Thoracic aorta (tissue), 2 donors: ENCODE measurements around the gene CHST13. TPM values are rescaled to one million over a fixed set of nuclear protein-coding genes. Genes with fewer than 3 reads are reported as not detected.

Experiments
- ATAC-seq: fragments of 150-250 bp; one replicate; pipeline ENCODE4 v1.8.0; 2017; ENCODE audit warnings: low read depth; ENCODE audit not compliant: insufficient number of reproducible peaks, low FRiP score
- DNase-seq: peaks from one replicate; pipeline ENCODE4 v3.0.0-alpha.2; 2020; ENCODE audit warnings: low spot score
- H3K27ac ChIP-seq, 2 donors: fragments of 200-600 bp; sonication (generic); 1 replicate in 1 of 2; 2 replicates in 1 of 2; pipeline ENCODE4 v1.5.1; 2016; ENCODE audit warnings: mild to moderate bottlenecking in 2 of 2, moderate library complexity in 2 of 2
- H3K27me3 ChIP-seq: fragments of 200-600 bp; sonication (generic); replicated peaks from 2 replicates; pipeline ENCODE4 v1.6.0; 2016; ENCODE audit warnings: mild to moderate bottlenecking; ENCODE audit not compliant: insufficient read depth
- H3K36me3 ChIP-seq: fragments of 200-600 bp; sonication (generic); one replicate; pipeline ENCODE4 v1.5.1; 2016
- H3K4me1 ChIP-seq, 2 donors: fragments of 200-600 bp; sonication (generic); 1 replicate in 1 of 2; 2 replicates in 1 of 2; pipeline versions ENCODE4 v1.5.1 to v1.6.0; 2016; ENCODE audit warnings: low read depth in 2 of 2, mild to moderate bottlenecking in 1 of 2; ENCODE audit not compliant: control insufficient read depth in 1 of 2
- H3K4me3 ChIP-seq: fragments of 200-600 bp; sonication (generic); 2 replicates; pipeline ENCODE4 v1.5.1; 2016; ENCODE audit warnings: mild to moderate bottlenecking
- H3K9me3 ChIP-seq: fragments of 200-600 bp; sonication (generic); 2 replicates; pipeline ENCODE4 v1.5.1; 2016
- CTCF ChIP-seq: fragments of 200-600 bp; sonication (generic); IDR thresholded peaks from one replicate; pipeline ENCODE4 v1.5.1; 2019; ENCODE audit warnings: antibody characterized with exemption
- total RNA-seq, 2 donors: library from RNA; depleted of rRNA; stranded (reverse); fragments of >200 nt; gene quantifications; one replicate each; pipeline versions ENCODE4 v1.1.0 to v1.2.3, GENCODE V29; 2016

The CHST13 gene
- total RNA-seq, 2 donors from 2014 or later: not detected

GRCh38 chr3:126551839-126552687, 28.1 kb downstream of the CHST13 start:
- Histone ChIP-seq H3K9me3 (no peaks in the 10 kb centered on the region), H3K27ac (no peak overlapping the region), H3K4me1 (no peaks in the 10 kb centered on the region), H3K36me3 (no peaks in the 10 kb centered on the region), H3K27me3 (no peaks in the 10 kb centered on the region), H3K4me3 (no peak overlapping the region)
- DNase-seq (no peak), ATAC-seq (no peak)
- no peak for TF ChIP-seq CTCF

- ATAC-seq: no peak
- Histone ChIP-seq H3K4me1 (no peaks in the 10 kb centered on the region), H3K36me3 (no peaks in the 10 kb centered on the region), H3K27me3 (no peaks in the 10 kb centered on the region), H3K4me3 (no peak overlapping the region), H3K27ac (no peak overlapping the region), H3K9me3 (no peaks in the 10 kb centered on the region)
- no peak for DNase-seq
- TF ChIP-seq CTCF: no peak
Observed at GRCh38 chr3:126552688-126553283, 28.8 kb downstream of the CHST13 start.

DNA sequence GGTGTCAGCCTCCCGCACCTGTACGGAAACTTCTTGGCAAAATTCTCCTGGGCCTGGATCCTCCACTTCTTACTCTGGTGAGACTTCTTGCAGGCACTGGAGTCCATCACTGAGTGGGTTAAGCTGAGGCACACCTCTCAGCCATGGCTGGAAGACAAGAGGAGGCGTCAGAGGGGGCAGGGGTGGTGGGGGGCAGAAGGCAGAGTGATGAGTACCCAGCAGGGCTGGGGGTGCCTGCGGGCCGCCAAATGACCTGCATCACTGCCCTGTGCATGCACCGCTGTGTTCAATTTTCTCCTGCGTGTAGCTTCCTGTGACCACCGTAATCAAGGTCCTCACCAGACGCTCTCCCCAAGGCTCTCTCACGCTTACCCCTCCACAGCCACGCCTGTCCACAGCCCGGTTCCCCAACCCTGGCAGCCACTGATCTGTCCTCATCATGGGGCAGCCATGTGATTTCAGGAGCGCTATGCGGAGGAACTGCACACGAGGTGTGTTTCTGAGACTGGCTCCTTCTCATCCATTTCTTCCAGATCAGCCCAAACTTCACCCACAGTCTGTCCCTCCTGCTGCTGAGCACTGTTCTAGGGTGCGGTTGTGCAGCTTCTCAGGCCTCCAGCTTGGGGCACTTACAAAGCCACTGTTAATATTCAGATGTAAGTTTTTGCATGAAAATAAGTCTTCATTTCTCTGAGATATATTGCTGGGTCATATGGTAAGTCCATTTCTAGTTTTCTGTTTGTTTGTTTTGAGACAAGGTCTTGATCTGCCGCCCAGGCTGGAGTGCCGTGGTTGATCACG, 29.5 kb downstream of the CHST13 start:
- DNase-seq (no peak), ATAC-seq (no peak)
- TF ChIP-seq CTCF: no peak

GRCh38 chr3:126554560-126555525, 30.9 kb downstream of the CHST13 start:
- no peak for ATAC-seq
- no peak for TF ChIP-seq CTCF
- no peak for DNase-seq

More for the DNA sequence above, 29.5 kb downstream of the CHST13 start:
- Histone ChIP-seq H3K4me3 (no peak overlapping the region), H3K27ac (no peak overlapping the region), H3K36me3 (no peaks in the 10 kb centered on the region), H3K27me3 (no peaks in the 10 kb centered on the region), H3K9me3 (no peaks in the 10 kb centered on the region), H3K4me1 (no peaks in the 10 kb centered on the region)

More at GRCh38 chr3:126554560-126555525, 30.9 kb downstream of the CHST13 start:
- H3K9me3 ChIP-seq: no peaks in the 10 kb centered on the region
- no peaks in the 10 kb centered on the region for H3K27me3 ChIP-seq
- H3K4me1 ChIP-seq: no peaks in the 10 kb centered on the region
- H3K27ac ChIP-seq: no peak overlapping the region
- H3K4me3 ChIP-seq: no peak overlapping the region
- no peaks in the 10 kb centered on the region for H3K36me3 ChIP-seq
